ENCODE results near the gene NAA20. TPM values are rescaled to one million over a fixed set of nuclear protein-coding genes. Genes with fewer than 3 reads are reported as not detected.

Gene NAA20
- total and polyA plus RNA-seq, 2 of the 13 experiments (the other 11 are each of a cell fraction or from before 2014, with no cell fraction given): 81.9 to 82.8 TPM

DNA sequence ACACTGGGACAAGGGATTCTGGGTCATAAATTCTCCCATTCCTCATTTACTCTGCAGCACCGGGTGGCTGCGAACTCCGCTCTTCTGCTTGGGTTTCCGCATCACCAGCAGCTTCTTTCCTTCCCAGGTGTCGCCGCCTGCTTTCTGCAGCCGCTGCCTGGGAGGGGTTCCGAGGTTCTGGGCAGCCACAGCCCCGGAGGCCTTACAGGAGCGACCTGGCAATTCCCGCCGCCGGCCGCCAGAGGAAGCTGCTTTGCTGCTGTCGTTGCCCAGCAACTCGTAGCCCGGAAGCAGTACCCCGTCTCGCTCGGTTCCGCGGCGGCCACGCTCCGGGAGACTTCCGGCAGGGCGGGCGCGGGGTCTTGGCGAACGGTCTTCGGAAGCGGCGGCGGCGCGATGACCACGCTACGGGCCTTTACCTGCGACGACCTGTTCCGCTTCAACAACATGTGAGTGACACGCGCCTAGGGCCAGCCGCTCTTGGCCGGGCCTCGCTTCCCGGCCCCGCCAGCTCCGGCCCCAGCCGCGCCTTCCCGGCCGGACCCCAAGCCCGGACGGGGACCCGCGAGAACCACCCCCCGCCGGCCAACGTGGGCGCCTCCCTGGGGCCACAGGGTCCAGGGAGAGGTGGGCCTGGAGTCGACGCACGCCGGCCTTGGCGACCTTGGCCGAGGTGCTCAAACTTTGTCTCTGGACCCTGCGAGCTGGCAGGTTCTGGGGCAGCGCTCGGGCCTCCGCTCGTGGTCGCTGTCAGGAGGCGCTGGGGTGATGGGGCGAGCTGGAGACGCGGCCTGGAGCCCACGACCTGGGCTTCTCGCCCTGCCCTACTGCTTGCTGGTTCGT is at the start of gene NAA20 (continued):
- TF ChIP-seq, protein P1, sequence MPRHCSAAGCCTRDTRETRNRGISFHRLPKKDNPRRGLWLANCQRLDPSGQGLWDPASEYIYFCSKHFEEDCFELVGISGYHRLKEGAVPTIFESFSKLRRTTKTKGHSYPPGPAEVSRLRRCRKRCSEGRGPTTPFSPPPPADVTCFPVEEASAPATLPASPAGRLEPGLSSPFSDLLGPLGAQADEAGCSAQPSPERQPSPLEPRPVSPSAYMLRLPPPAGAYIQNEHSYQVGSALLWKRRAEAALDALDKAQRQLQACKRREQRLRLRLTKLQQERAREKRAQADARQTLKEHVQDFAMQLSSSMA (CRISPR knock-in tag; IDR thresholded peaks at IDR 0.05): peak; percentile 94
- peak; percentile 28; the same call in 1 of the 2 replicates for TF ChIP-seq ZNF3 (CRISPR knock-in tag; IDR thresholded peaks at IDR 0.05)
- TF ChIP-seq, protein P2, sequence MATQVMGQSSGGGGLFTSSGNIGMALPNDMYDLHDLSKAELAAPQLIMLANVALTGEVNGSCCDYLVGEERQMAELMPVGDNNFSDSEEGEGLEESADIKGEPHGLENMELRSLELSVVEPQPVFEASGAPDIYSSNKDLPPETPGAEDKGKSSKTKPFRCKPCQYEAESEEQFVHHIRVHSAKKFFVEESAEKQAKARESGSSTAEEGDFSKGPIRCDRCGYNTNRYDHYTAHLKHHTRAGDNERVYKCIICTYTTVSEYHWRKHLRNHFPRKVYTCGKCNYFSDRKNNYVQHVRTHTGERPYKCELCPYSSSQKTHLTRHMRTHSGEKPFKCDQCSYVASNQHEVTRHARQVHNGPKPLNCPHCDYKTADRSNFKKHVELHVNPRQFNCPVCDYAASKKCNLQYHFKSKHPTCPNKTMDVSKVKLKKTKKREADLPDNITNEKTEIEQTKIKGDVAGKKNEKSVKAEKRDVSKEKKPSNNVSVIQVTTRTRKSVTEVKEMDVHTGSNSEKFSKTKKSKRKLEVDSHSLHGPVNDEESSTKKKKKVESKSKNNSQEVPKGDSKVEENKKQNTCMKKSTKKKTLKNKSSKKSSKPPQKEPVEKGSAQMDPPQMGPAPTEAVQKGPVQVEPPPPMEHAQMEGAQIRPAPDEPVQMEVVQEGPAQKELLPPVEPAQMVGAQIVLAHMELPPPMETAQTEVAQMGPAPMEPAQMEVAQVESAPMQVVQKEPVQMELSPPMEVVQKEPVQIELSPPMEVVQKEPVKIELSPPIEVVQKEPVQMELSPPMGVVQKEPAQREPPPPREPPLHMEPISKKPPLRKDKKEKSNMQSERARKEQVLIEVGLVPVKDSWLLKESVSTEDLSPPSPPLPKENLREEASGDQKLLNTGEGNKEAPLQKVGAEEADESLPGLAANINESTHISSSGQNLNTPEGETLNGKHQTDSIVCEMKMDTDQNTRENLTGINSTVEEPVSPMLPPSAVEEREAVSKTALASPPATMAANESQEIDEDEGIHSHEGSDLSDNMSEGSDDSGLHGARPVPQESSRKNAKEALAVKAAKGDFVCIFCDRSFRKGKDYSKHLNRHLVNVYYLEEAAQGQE (IDR thresholded peaks at IDR 0.05; ENCODE audit: borderline replicate concordance in 1 of 2, low read depth in 1 of 2, low read length in 2 of 2): peak in 1 of 2 experiments; percentile 35; a peak in 1 of 4 replicates
- TF ChIP-seq, protein P3, sequence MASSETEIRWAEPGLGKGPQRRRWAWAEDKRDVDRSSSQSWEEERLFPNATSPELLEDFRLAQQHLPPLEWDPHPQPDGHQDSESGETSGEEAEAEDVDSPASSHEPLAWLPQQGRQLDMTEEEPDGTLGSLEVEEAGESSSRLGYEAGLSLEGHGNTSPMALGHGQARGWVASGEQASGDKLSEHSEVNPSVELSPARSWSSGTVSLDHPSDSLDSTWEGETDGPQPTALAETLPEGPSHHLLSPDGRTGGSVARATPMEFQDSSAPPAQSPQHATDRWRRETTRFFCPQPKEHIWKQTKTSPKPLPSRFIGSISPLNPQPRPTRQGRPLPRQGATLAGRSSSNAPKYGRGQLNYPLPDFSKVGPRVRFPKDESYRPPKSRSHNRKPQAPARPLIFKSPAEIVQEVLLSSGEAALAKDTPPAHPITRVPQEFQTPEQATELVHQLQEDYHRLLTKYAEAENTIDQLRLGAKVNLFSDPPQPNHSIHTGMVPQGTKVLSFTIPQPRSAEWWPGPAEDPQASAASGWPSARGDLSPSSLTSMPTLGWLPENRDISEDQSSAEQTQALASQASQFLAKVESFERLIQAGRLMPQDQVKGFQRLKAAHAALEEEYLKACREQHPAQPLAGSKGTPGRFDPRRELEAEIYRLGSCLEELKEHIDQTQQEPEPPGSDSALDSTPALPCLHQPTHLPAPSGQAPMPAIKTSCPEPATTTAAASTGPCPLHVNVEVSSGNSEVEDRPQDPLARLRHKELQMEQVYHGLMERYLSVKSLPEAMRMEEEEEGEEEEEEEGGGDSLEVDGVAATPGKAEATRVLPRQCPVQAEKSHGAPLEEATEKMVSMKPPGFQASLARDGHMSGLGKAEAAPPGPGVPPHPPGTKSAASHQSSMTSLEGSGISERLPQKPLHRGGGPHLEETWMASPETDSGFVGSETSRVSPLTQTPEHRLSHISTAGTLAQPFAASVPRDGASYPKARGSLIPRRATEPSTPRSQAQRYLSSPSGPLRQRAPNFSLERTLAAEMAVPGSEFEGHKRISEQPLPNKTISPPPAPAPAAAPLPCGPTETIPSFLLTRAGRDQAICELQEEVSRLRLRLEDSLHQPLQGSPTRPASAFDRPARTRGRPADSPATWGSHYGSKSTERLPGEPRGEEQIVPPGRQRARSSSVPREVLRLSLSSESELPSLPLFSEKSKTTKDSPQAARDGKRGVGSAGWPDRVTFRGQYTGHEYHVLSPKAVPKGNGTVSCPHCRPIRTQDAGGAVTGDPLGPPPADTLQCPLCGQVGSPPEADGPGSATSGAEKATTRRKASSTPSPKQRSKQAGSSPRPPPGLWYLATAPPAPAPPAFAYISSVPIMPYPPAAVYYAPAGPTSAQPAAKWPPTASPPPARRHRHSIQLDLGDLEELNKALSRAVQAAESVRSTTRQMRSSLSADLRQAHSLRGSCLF (CRISPR knock-in tag; IDR thresholded peaks at IDR 0.05; ENCODE audit: borderline replicate concordance): no peak
- TF ChIP-seq ZNF678 (CRISPR knock-in tag; IDR thresholded peaks at IDR 0.05): peak; percentile 94
- TF ChIP-seq, protein P4, sequence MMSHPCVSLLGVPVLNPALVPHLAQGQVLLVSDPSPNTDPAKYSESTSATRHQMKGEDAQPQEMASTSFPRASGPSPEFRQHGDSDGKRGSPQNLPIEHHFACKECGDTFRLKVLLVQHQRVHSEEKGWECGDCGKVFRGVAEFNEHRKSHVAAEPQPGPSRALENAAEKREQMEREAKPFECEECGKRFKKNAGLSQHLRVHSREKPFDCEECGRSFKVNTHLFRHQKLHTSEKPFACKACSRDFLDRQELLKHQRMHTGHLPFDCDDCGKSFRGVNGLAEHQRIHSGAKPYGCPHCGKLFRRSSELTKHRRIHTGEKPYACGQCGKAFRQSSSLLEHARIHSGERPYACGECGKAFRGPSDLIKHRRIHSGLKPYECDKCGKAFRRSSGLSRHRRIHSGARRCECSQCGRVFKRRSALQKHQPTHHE (CRISPR knock-in tag; IDR thresholded peaks at IDR 0.05; ENCODE audit: borderline replicate concordance): peak; percentile 98
- TF ChIP-seq, protein P5, sequence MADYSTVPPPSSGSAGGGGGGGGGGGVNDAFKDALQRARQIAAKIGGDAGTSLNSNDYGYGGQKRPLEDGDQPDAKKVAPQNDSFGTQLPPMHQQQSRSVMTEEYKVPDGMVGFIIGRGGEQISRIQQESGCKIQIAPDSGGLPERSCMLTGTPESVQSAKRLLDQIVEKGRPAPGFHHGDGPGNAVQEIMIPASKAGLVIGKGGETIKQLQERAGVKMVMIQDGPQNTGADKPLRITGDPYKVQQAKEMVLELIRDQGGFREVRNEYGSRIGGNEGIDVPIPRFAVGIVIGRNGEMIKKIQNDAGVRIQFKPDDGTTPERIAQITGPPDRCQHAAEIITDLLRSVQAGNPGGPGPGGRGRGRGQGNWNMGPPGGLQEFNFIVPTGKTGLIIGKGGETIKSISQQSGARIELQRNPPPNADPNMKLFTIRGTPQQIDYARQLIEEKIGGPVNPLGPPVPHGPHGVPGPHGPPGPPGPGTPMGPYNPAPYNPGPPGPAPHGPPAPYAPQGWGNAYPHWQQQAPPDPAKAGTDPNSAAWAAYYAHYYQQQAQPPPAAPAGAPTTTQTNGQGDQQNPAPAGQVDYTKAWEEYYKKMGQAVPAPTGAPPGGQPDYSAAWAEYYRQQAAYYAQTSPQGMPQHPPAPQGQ (CRISPR knock-in tag; IDR thresholded peaks at IDR 0.05; ENCODE audit: borderline replicate concordance): no peak
- peak; percentile 89 for TF ChIP-seq ETV5 (CRISPR knock-in tag; IDR thresholded peaks at IDR 0.05; ENCODE audit: borderline replicate concordance)
- TF ChIP-seq PCBP2 (optimal IDR thresholded peaks at IDR 0.05; ENCODE audit: low read depth, low read length, poor library complexity, severe bottlenecking): no peak
- no peak; the same call in 1 of the 2 replicates for TF ChIP-seq ZBTB3 (CRISPR knock-in tag; IDR thresholded peaks at IDR 0.05; ENCODE audit: borderline replicate concordance, low read depth)
- no peak for TF ChIP-seq ZNF672 (CRISPR knock-in tag; IDR thresholded peaks at IDR 0.05)
- TF ChIP-seq ZZZ3 (CRISPR knock-in tag; IDR thresholded peaks at IDR 0.05; ENCODE audit: borderline replicate concordance): peak; percentile 96
- peak; percentile 88 for TF ChIP-seq TEAD2 (CRISPR knock-in tag; IDR thresholded peaks at IDR 0.05)
- TF ChIP-seq SP1 (IDR thresholded peaks at IDR 0.05): no peak
- TF ChIP-seq SP1 (CRISPR knock-in tag; IDR thresholded peaks at IDR 0.05): peak; percentile 88
